NCI-H1694 (cell line): ENCODE data around the gene JAZF1.

ENCODE experiments used
- DNase-seq: peaks from one replicate; lab custom pipeline; 2025; lab: John Stamatoyannopoulos, UW

The JAZF1 gene

GRCh38 chr7:27967639-27968038 lies 213.0 kb downstream of the JAZF1 start:
- DNase-seq = no peak

GRCh38 chr7:27966219-27966780 lies 214.3 kb downstream of the JAZF1 start:
- no peak for DNase-seq

GRCh38 chr7:27965650-27966049 lies 214.9 kb downstream of the JAZF1 start:
- no peak for DNase-seq

GRCh38 chr7:27964820-27965219 lies 215.8 kb downstream of the JAZF1 start:
- no peak for DNase-seq

- DNase-seq = no peak
Observed at GRCh38 chr7:27963056-27963455, 217.5 kb downstream of the JAZF1 start.

GRCh38 chr7:27962273-27962672 lies 218.3 kb downstream of the JAZF1 start:
- no peak for DNase-seq

- DNase-seq = no peak
Observed at GRCh38 chr7:27961255-27961654, 219.3 kb downstream of the JAZF1 start.

GRCh38 chr7:27960415-27960814 lies 220.2 kb downstream of the JAZF1 start:
- DNase-seq = no peak

GRCh38 chr7:27958933-27959548 lies 221.6 kb downstream of the JAZF1 start:
- DNase-seq = no peak

GRCh38 chr7:27955596-27955995 lies 225.0 kb downstream of the JAZF1 start:
- DNase-seq = no peak

GRCh38 chr7:27955011-27955410 lies 225.6 kb downstream of the JAZF1 start:
- DNase-seq = no peak

- no peak for DNase-seq
Observed at GRCh38 chr7:27953777-27954176, 226.8 kb downstream of the JAZF1 start.

- DNase-seq = no peak
Observed at GRCh38 chr7:27953361-27953760, 227.2 kb downstream of the JAZF1 start.

GRCh38 chr7:27952456-27953285 lies 227.9 kb downstream of the JAZF1 start:
- DNase-seq = no peak

- DNase-seq = no peak
Observed at GRCh38 chr7:27950123-27950522, 230.5 kb downstream of the JAZF1 start.

GRCh38 chr7:27948861-27949260 lies 231.7 kb downstream of the JAZF1 start:
- DNase-seq = no peak

- DNase-seq = no peak
Observed at GRCh38 chr7:27947586-27948278, 232.9 kb downstream of the JAZF1 start.

GRCh38 chr7:27946351-27946750 lies 234.2 kb downstream of the JAZF1 start:
- no peak for DNase-seq

- DNase-seq = no peak
Observed at GRCh38 chr7:27945058-27945795, 235.4 kb downstream of the JAZF1 start.

- no peak for DNase-seq
Observed at GRCh38 chr7:27944643-27945042, 236.0 kb downstream of the JAZF1 start.

- no peak for DNase-seq
Observed at GRCh38 chr7:27943241-27943640, 237.4 kb downstream of the JAZF1 start.

- no peak for DNase-seq
Observed at GRCh38 chr7:27942711-27943110, 237.9 kb downstream of the JAZF1 start.
